Renal cortex interstitium (tissue), 11 donors: Measurements from ENCODE around the gene SMO. TPM values are rescaled to one million over a fixed set of nuclear protein-coding genes. Genes with fewer than 3 reads are reported as not detected.
"Not testable (repeated sequence)": the region's sequence is repeated elsewhere in the genome, so short reads cannot be mapped to it uniquely, and the experiment has no call there.

Source experiments
- DNase-seq, 11 donors: peaks; one replicate each; pipeline ENCODE4 v3.0.0-alpha.2; 2013; ENCODE audit warnings: low read depth in 9 of 11, low spot score in 4 of 11; ENCODE audit errors: extremely low read depth in 1 of 11
- polyA plus RNA-seq, 3 donors: library from polyadenylated mRNA; unstranded; fragments of 120-200 nt; gene quantifications; one replicate each; pipeline ENCODE4 v1.2.1, GENCODE V29; 2013; ENCODE audit not compliant: insufficient read length in 3 of 3

The SMO gene
- polyA plus RNA-seq, 3 donors, result 97.2 to 121 (median 106) TPM

- DNase-seq, result no peak
Observed at GRCh38 chr7:129197771-129198170, 9.3 kb downstream of the SMO start.

GRCh38 chr7:129199406-129199805, 11.0 kb downstream of the SMO start:
- DNase-seq, result no peak

GRCh38 chr7:129202058-129202777, 13.8 kb downstream of the SMO start:
- no peak for DNase-seq

- DNase-seq, result no peak
Observed at GRCh38 chr7:129203050-129203741, 14.8 kb downstream of the SMO start.

- DNase-seq, result no peak
Observed at GRCh38 chr7:129205126-129205818, 16.8 kb downstream of the SMO start.

- no peak for DNase-seq
Observed at GRCh38 chr7:129205987-129206785, 17.8 kb downstream of the SMO start.

GRCh38 chr7:129208667-129209066, 20.2 kb downstream of the SMO start:
- DNase-seq, result no peak

GRCh38 chr7:129209067-129209926, 20.9 kb downstream of the SMO start:
- no peak for DNase-seq

GRCh38 chr7:129210256-129210988, 22.0 kb downstream of the SMO start:
- peak in 5 of 11 donors; percentile 31 to 53 (median 39) for DNase-seq

GRCh38 chr7:129210989-129211312, 22.5 kb downstream of the SMO start:
- DNase-seq, result no peak

- no peak for DNase-seq
Observed at GRCh38 chr7:129212126-129212525, 23.7 kb downstream of the SMO start.

- DNase-seq, result no peak
Observed at GRCh38 chr7:129212596-129212995, 24.2 kb downstream of the SMO start.

GRCh38 chr7:129213828-129214227, 25.4 kb downstream of the SMO start:
- DNase-seq, result no peak

GRCh38 chr7:129215691-129216090, 27.3 kb downstream of the SMO start:
- DNase-seq, result not testable (repeated sequence)

- DNase-seq, result not testable (repeated sequence)
Observed at GRCh38 chr7:129216101-129216715, 27.8 kb downstream of the SMO start.

- DNase-seq, result not testable (repeated sequence)
Observed at GRCh38 chr7:129216821-129217416, 28.5 kb downstream of the SMO start.

GRCh38 chr7:129218514-129219062, 30.2 kb downstream of the SMO start:
- peak; percentile 65 to 87 (median 75) for DNase-seq
